GM12892 (cell line): Measurements from ENCODE around the gene SELPLG.

Experiments used
- DNase-seq: peaks from one replicate; pipeline ENCODE4 v3.0.0; 2011; ENCODE audit not compliant: insufficient read length
- FAIRE-seq: peaks from 2 replicates; lab custom pipeline; 2011; peaks lifted over from hg19 to GRCh38; lab: Jason Lieb, UNC
- POLR2A ChIP-seq: IDR thresholded peaks from 2 replicates; pipeline ENCODE4 v1.6.1; 2011; ENCODE audit warnings: low read depth, low read length, control low read depth
- POLR2AphosphoS5 ChIP-seq: IDR thresholded peaks from 2 replicates; pipeline ENCODE4 v1.6.1; 2011; ENCODE audit warnings: low read depth, low read length, control low read depth
- TAF1 ChIP-seq: IDR thresholded peaks from 2 replicates; pipeline ENCODE4 v1.6.1; 2011; ENCODE audit warnings: low read depth, mild to moderate bottlenecking, control low read depth, low read length, borderline replicate concordance

Gene SELPLG

DNA sequence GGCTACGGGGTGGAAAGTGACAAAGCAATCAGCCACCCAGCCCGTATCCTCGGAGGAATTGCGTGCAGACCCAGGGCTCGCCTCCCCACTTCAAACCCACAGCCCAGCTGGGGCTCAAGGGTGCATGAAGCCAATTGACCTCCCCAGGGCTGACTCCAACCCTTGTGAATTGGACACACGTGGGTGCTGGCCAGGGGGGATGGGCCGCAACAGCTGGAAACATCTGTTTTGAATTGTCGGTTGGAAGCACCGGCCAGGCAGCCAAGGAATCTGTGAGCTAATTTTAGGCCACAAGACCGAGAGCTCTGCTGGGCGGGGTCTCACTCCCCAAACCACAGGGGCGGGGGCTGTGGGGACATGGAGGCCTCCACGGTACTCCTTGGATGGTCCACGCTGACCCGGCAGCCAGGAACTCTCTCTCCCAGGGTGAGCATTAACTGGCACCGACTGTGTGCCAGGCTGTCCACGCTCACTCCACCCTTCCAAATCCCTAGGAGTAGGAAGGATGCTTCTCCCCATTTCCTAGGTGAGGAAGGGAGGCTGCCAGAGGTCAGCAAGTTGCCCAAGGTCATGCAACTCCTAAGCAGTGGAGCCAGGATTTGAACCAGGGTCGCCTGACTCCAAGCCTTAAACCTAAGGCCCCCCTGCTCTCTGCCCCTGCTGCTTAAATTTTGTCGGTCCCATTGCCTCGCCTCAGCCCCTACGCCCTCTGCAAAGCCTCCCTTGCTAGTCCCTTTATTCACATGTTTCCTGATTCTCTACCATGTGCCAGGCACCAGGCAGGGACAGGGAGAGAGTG, 24.0 kb downstream of the SELPLG start:
- TF ChIP-seq POLR2A (no peak), TAF1 (no peak), POLR2AphosphoS5 (no peak)
- DNase-seq (no peak), FAIRE-seq (no peak)

GRCh38 chr12:108608616-108609015, 25.1 kb downstream of the SELPLG start:
- no peak for TF ChIP-seq TAF1
- TF ChIP-seq POLR2A, result no peak
- TF ChIP-seq POLR2AphosphoS5, result no peak
- FAIRE-seq, result no peak
- no peak for DNase-seq

DNA sequence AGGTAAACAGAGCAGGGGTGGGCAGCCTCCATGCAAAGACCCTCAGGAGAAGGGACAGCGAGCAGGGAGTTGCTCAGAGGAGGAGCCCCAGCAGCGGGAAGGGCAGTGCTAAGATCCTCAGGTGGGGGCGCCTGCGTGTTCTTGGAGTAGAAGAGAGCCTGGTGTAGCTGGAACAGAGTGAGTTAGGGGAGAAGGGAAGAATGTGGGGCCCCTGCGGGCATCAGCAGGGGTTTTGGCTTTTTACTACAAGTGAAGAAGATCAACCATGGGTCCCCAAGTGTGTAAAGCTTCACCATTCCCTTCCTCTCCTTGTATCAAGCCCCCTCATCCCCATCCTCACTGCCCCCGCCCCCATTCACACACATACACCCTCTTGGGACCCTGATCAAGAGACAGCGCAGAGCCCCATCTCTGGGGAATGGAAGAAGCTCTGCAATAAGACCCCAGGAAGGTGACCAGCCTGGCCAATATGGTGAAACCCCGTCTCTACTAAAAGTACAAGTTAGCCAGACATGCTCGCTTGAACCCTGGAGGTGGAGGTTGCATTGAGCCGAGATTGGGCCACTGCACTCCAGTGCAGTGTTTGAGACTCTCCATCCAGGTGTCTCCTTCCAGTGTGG, 25.6 kb downstream of the SELPLG start:
- TF ChIP-seq POLR2AphosphoS5, result no peak
- no peak for TF ChIP-seq TAF1
- TF ChIP-seq POLR2A, result no peak
- no peak for FAIRE-seq
- DNase-seq, result no peak

GRCh38 chr12:108606492-108606891, 27.2 kb downstream of the SELPLG start:
- TF ChIP-seq POLR2A (no peak), POLR2AphosphoS5 (no peak), TAF1 (no peak)
- no peak for FAIRE-seq
- no peak for DNase-seq

DNA sequence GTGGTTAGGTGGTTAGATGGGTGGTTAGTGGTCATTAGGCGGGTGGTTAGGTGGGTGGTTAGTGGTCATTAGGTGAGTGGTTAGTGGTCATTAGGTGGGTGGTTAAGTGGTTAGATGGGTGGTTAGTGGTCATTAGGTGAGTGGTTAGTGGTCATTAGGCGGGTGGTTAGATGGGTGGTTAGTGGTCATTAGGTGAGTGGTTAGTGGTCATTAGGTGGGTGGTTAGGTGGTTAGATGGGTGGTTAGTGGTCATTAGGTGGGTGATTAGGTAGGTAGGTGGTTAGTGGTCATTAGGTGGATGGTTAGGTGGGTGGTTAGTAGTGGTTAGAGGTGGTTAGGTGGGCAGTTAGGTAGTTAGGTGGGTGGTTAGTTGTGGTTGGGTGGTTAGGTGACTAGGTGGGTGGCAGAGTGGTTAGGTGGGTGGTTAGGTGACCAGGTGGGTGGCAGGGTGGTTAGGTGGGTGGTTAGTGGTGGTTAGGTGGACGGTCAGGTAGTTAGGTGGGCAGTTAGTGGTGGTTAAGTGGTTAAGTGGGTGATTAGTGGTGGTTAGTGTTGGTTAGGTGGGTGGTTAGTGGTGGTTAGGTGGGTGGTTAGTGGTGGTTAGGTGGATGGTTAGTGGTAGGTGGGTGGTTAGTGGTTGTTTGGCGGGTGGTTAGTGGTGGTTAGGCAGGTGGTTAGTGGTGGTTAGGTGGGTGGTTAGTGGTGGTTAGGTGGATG, 27.8 kb downstream of the SELPLG start:
- DNase-seq (no peak), FAIRE-seq (peak; percentile 79)
- no peak for TF ChIP-seq TAF1
- TF ChIP-seq POLR2A, result no peak
- TF ChIP-seq POLR2AphosphoS5, result no peak

GRCh38 chr12:108605000-108605689, 28.5 kb downstream of the SELPLG start:
- no peak for DNase-seq

DNA sequence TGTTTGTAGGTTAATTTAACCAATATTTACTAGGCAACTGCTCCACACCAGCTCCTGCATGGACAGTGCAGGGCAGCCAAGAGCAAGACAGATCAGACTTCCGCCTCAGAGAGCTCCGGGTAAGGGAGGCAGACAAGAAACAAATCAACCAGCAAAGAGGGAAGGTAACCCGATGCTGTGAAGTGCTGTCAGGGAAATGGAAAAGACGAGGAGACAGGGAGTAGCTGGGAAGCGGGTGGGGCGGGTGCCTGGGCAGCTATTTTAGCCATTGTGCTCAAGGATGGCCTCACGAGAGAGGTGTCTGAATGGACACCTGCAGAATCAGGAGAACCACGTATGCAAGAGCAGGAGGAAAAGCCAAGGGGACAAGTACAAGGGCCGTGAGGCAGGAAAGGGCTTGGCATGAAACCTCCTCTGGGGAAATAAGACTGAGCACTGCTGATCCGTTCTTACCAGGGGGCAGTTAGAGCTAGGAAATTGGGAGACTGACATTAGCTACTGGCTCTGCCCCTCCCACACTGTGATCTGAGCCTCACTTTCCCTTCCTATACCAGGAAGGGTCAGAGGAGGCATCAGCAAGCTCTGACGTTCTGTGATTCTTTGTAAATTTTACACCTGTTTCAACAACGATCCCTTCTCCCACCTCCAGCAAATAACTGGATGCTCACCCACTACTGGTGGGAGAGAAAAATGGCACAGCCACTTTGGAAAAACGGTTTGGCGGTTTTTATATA, 29.3 kb downstream of the SELPLG start:
- TF ChIP-seq POLR2AphosphoS5 (no peak), TAF1 (no peak), POLR2A (no peak)
- DNase-seq (no peak), FAIRE-seq (no peak)

More at GRCh38 chr12:108605000-108605689, 28.5 kb downstream of the SELPLG start:
- peak; percentile 33 for FAIRE-seq
- TF ChIP-seq POLR2AphosphoS5 (no peak), POLR2A (no peak), TAF1 (no peak)

- FAIRE-seq, result no peak
- TF ChIP-seq TAF1 (no peak), POLR2AphosphoS5 (no peak), POLR2A (no peak)
- DNase-seq, result no peak
Measured at GRCh38 chr12:108603743-108604142, 30.0 kb downstream of the SELPLG start.

GRCh38 chr12:108602976-108603704, 30.6 kb downstream of the SELPLG start:
- no peak for DNase-seq
- FAIRE-seq, result no peak
- TF ChIP-seq POLR2A (no peak), TAF1 (no peak), POLR2AphosphoS5 (no peak)
